CD4-positive, alpha-beta memory T cell (primary cell): ENCODE data around the gene BCL7B. TPM values are rescaled to one million over a fixed set of nuclear protein-coding genes. Genes with fewer than 3 reads are reported as not detected.
"Not testable (repeated sequence)": the region's sequence is repeated elsewhere in the genome, so short reads cannot be mapped to it uniquely, and the experiment has no call there.

Experiments
- CTCF ChIA-PET: fragments of 350-600 bp; sonication (Branson Sonifier 250); formaldehyde crosslinking; loops from one replicate; lab custom pipeline; 2021; ENCODE audit warnings: inconsistent platforms; ENCODE audit not compliant: partially characterized antibody; lab: Charles Lee
- POLR2A ChIA-PET: fragments of 350-600 bp; sonication (Branson Sonifier 250); formaldehyde crosslinking; loops from one replicate; lab custom pipeline; 2021; ENCODE audit not compliant: partially characterized antibody; lab: Charles Lee
- DNase-seq, 5 donors: peaks; one replicate each; pipeline versions ENCODE4 v3.0.0 to v3.0.0-alpha.2; 2020 to 2022; ENCODE audit warnings: mixed read lengths in 1 of 5
- H3K27ac ChIP-seq: one replicate; pipeline ENCODE4 v1.7.0; 2013; ENCODE audit warnings: low read depth, low read length
- H3K27me3 ChIP-seq: 2 replicates; pipeline ENCODE4 v1.7.0; 2013; ENCODE audit warnings: mild to moderate bottlenecking, low read length, moderate library complexity; ENCODE audit not compliant: insufficient read depth
- H3K36me3 ChIP-seq: 2 replicates; pipeline ENCODE4 v1.7.0; 2013; ENCODE audit warnings: mild to moderate bottlenecking, low read length, moderate library complexity; ENCODE audit not compliant: insufficient read depth
- H3K4me1 ChIP-seq: 2 replicates; pipeline ENCODE4 v1.7.0; 2013; ENCODE audit warnings: mild to moderate bottlenecking, low read length, moderate library complexity; ENCODE audit not compliant: insufficient read depth
- H3K4me3 ChIP-seq, 2 donors: one replicate each; pipeline ENCODE4 v1.7.0; 2013; ENCODE audit warnings: low read length in 2 of 2, mild to moderate bottlenecking in 1 of 2
- H3K9me3 ChIP-seq, 2 donors: one replicate each; pipeline ENCODE4 v1.7.0; 2013; ENCODE audit warnings: low read length in 2 of 2, control low read depth in 1 of 2; ENCODE audit not compliant: control insufficient read depth in 1 of 2
- H3K27ac Mint-ChIP-seq, 7 donors: one replicate each; pipeline ENCODE4 v1.8.0; 2020 to 2021; ENCODE audit warnings: mixed read lengths in 7 of 7, mild to moderate bottlenecking in 6 of 7, inconsistent platforms in 3 of 7, moderate library complexity in 3 of 7
- H3K27me3 Mint-ChIP-seq, 2 donors: one replicate each; pipeline ENCODE4 v1.8.0; 2020 to 2021; ENCODE audit warnings: mixed read lengths in 2 of 2
- H3K36me3 Mint-ChIP-seq, 2 donors: one replicate each; pipeline ENCODE4 v1.8.0; 2020 to 2021; ENCODE audit warnings: mixed read lengths in 2 of 2, inconsistent platforms in 1 of 2, mild to moderate bottlenecking in 1 of 2
- H3K4me1 Mint-ChIP-seq, 4 donors: one replicate each; pipeline ENCODE4 v1.8.0; 2020 to 2021; ENCODE audit warnings: mixed read lengths in 4 of 4, mild to moderate bottlenecking in 1 of 4
- H3K4me3 Mint-ChIP-seq, 8 donors: one replicate each; pipeline ENCODE4 v1.8.0; 2020 to 2021; ENCODE audit warnings: mixed read lengths in 8 of 8, mild to moderate bottlenecking in 7 of 8, moderate library complexity in 6 of 8, inconsistent platforms in 3 of 8
- H3K9me3 Mint-ChIP-seq, 8 donors: one replicate each; pipeline ENCODE4 v1.8.0; 2020 to 2021; ENCODE audit warnings: mixed read lengths in 8 of 8, mild to moderate bottlenecking in 5 of 8, inconsistent platforms in 3 of 8, moderate library complexity in 1 of 8
- intact Hi-C: fragments of 100-400 bp; cut with micrococcal nuclease; formaldehyde crosslinking; loops from one replicate; pipeline ENCODE4 v1.15.1; 2023
- polyA plus RNA-seq, 2 donors: library from polyadenylated mRNA; unstranded; fragments of 300-500 nt; fragmentation: Illumina TruSeq; gene quantifications; one replicate each; pipeline ENCODE4 v1.2.3, GENCODE V29; 2021
- total RNA-seq, 2 experiments: library from RNA; stranded (reverse); gene quantifications; one replicate each; pipeline ENCODE4 v1.2.3, GENCODE V29; 2021

Gene BCL7B
- total and polyA plus RNA-seq, 4 experiments from 2014 or later: 57.0 to 112 (median 71.1) TPM

GRCh38 chr7:73526158-73526494 lies 31.4 kb downstream of the BCL7B start:
- H3K27ac ChIP-seq, H3K9me3 ChIP-seq, DNase-seq, H3K27me3 Mint-ChIP-seq, H3K36me3 Mint-ChIP-seq, H3K36me3 ChIP-seq, H3K27me3 ChIP-seq, H3K9me3 Mint-ChIP-seq, H3K4me3 ChIP-seq, intact Hi-C loops: not testable (repeated sequence)
- Mint-ChIP-seq H3K27ac (peak overlapping the region in 1 of 7 donors; percentile 84), H3K4me3 (peak overlapping the region in 3 of 8 donors; percentile 75 to 82 (median 81)), H3K4me1 (peaks cover 27 to 49% (median 34%) of the 10 kb centered on the region in 4 donors)
- peaks cover 41% of the 10 kb centered on the region for H3K4me1 ChIP-seq
- POLR2A ChIA-PET: interaction anchor here (1.0 to 2.6 kb wide), 5 partner anchors 27 to 52 kb away, joined by 3 to 17 read pairs (median 4); partner anchors contain the start of genes BCL7B and TBL2
- CTCF ChIA-PET: interaction anchor here (1.1 kb wide), 1 partner anchor 199 kb away, joined by 4 read pairs; no protein-coding TSS in a partner anchor

DNA sequence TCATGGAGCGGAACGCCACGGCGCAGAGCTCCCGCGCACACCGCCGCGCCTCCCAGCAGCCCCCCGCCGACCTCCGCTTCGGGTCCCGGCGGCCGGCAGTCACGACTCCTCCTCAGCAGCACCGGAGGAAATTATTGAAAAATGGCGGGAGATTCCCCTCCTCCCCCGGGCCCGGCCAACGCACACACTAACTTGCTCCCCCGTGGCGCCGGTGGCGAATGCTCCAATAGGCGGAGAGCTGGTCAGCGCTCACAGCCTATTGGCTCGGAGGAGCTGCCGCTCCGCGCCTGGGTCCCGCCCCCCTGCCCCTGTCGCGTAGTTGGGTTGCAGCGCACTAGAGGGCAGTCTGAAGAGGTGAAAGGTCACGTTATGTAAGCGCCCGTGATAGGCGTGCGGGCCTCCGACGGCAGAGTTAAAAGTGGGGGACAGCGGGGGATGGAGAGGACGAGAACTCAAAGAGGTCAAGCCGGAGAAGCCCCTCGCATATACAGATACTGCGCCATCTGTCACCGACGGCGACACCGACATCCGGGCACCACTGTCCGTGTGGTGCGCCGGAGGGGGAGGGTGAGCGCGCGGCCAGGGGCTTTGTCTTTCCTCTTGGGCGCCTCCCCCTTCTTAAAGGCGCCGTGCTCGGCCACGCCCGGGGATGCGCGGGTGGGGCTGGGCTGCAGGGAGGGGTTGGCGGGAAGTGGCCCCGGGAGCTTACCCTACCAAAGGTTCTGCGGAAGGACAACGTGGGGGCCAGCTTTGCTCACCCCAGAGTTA lies 35.2 kb downstream of the BCL7B start, which contains the start of gene BAZ1B:
BAZ1B (minus strand) TSS at position 189 of the 768 bp plus-strand sequence. CDS start 360 bp downstream, outside the sequence.
- peaks cover 0 to 2% of the 10 kb centered on the region in 2 donors for H3K27me3 Mint-ChIP-seq
- peak; percentile 94 to 98 (median 95) for DNase-seq
- ChIA-PET POLR2A (interaction anchor here (0.6 to 6.7 kb wide), 21 partner anchors 9 to 1135 kb away, joined by 3 to 118 read pairs (median 4); partner anchors contain the start of genes ABHD11, BCL7B, GTF2I and TBL2), CTCF (interaction anchor here (1.0 to 2.0 kb wide), 6 partner anchors 9 to 198 kb away, joined by 3 to 11 read pairs (median 3); no protein-coding TSS in a partner anchor)
- peak within 1 kb of the TSS; percentile 95 to 99 (median 96) for H3K4me3 Mint-ChIP-seq
- intact Hi-C loops: loop anchor here (1.0 to 2.0 kb wide), 4 partner anchors 35 to 217 kb away; partner anchors contain the start of genes ABHD11, BCL7B, TBL2 and VPS37D
- H3K4me1 Mint-ChIP-seq: peaks cover 49 to 74% (median 57%) of the 10 kb centered on the region in 4 donors
- no peaks in the 10 kb centered on the region for H3K36me3 ChIP-seq
- H3K9me3 ChIP-seq: no peaks in the 10 kb centered on the region
- H3K4me3 ChIP-seq: peak within 1 kb of the TSS; percentile 57 to 75
- H3K4me1 ChIP-seq: peaks cover 69% of the 10 kb centered on the region
- H3K36me3 Mint-ChIP-seq: peaks cover 7 to 31% of the 10 kb centered on the region in 2 donors
- peak within 1 kb of the TSS; percentile 84 for H3K27ac ChIP-seq
- H3K9me3 Mint-ChIP-seq: peaks cover 0 to 2% (median 0%) of the 10 kb centered on the region in 8 donors
- no peaks in the 10 kb centered on the region for H3K27me3 ChIP-seq
- H3K27ac Mint-ChIP-seq: peak within 1 kb of the TSS; percentile 96 to 100 (median 99)

DNA sequence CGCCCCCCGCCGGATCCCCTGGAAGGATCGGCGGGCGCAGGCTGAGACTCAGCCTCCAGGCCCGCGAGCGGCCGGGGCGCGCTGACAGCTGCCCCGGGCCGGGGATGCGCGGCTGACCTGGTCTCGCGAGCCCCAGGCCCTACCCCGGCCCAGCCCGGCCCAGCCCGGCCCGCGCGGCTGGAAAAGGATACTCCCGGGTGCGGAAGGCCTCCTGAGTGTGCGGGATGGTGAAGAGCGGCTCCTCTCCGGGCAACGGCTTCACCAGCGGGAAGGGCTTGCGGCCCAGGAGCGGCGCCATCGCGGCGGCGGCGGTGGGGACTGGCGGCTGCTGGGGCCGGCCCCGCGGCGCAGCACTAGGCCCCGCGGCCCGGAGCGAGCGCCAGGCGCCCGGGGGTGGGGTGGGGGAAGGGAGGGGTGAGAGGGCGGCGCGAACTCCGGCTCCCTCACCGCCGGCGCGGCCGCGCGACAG lies 35.8 kb downstream of the BCL7B start:
- H3K4me1 ChIP-seq: peaks cover 68% of the 10 kb centered on the region
- Mint-ChIP-seq H3K36me3 (peaks cover 7 to 36% of the 10 kb centered on the region in 2 donors), H3K4me3 (peak overlapping the region; percentile 48 to 99 (median 96)), H3K27ac (peak overlapping the region in 1 of 7 donors; percentile 95), H3K27me3 (peaks cover 0 to 2% of the 10 kb centered on the region in 2 donors), H3K9me3 (peaks cover 0 to 2% (median 0%) of the 10 kb centered on the region in 8 donors), H3K4me1 (peaks cover 45 to 74% (median 56%) of the 10 kb centered on the region in 4 donors)
- peak overlapping the region; percentile 84 for H3K27ac ChIP-seq
- peak overlapping the region; percentile 13 to 75 for H3K4me3 ChIP-seq
- ChIA-PET CTCF (interaction anchor here (1.0 to 2.0 kb wide), 6 partner anchors 9 to 198 kb away, joined by 3 to 11 read pairs (median 3); no protein-coding TSS in a partner anchor), POLR2A (interaction anchor here (0.6 to 6.7 kb wide), 20 partner anchors 9 to 1135 kb away, joined by 3 to 118 read pairs (median 4); partner anchors contain the start of genes ABHD11, BCL7B, GTF2I and TBL2)
- H3K36me3 ChIP-seq: no peaks in the 10 kb centered on the region
- no peaks in the 10 kb centered on the region for H3K9me3 ChIP-seq
- no peak for DNase-seq
- intact Hi-C loops: loop anchor here (1.0 to 2.0 kb wide), 4 partner anchors 36 to 217 kb away; partner anchors contain the start of genes ABHD11, BCL7B, TBL2 and VPS37D
- H3K27me3 ChIP-seq: no peaks in the 10 kb centered on the region

- H3K4me3 Mint-ChIP-seq: peak overlapping the region; percentile 90 to 98 (median 95)
- H3K27me3 Mint-ChIP-seq: peaks cover 0 to 2% of the 10 kb centered on the region in 2 donors
- H3K27ac Mint-ChIP-seq: peak overlapping the region; percentile 91 to 97 (median 96)
- intact Hi-C loops: no loop called here
- peaks cover 45 to 72% (median 56%) of the 10 kb centered on the region in 4 donors for H3K4me1 Mint-ChIP-seq
- peaks cover 7 to 40% of the 10 kb centered on the region in 2 donors for H3K36me3 Mint-ChIP-seq
- ChIA-PET POLR2A (interaction anchor here (0.6 to 6.7 kb wide), 16 partner anchors 8 to 1136 kb away, joined by 3 to 118 read pairs (median 4); partner anchors contain the start of genes ABHD11, BCL7B, GTF2I and TBL2), CTCF (interaction anchor here (1.1 to 2.0 kb wide), 7 partner anchors 16 to 204 kb away, joined by 3 to 11 read pairs (median 3); no protein-coding TSS in a partner anchor)
- Histone ChIP-seq H3K4me3 (peak overlapping the region; percentile 13 to 75), H3K27ac (peak overlapping the region; percentile 84), H3K4me1 (peaks cover 63% of the 10 kb centered on the region), H3K27me3 (no peaks in the 10 kb centered on the region), H3K9me3 (no peaks in the 10 kb centered on the region), H3K36me3 (no peaks in the 10 kb centered on the region)
- peaks cover 0 to 2% (median 0%) of the 10 kb centered on the region in 8 donors for H3K9me3 Mint-ChIP-seq
- no peak for DNase-seq
Measured at GRCh38 chr7:73520673-73521635, 36.5 kb downstream of the BCL7B start.

- ChIA-PET POLR2A (interaction anchor here (1.1 to 6.7 kb wide), 7 partner anchors 10 to 219 kb away, joined by 3 to 118 read pairs (median 5); partner anchors contain the start of genes ABHD11, BCL7B and TBL2), CTCF (interaction anchor here (1.1 to 1.5 kb wide), 3 partner anchors 35 to 205 kb away, joined by 3 read pairs; no protein-coding TSS in a partner anchor)
- H3K27me3 ChIP-seq: no peaks in the 10 kb centered on the region
- peaks cover 59% of the 10 kb centered on the region for H3K4me1 ChIP-seq
- Mint-ChIP-seq H3K36me3 (peaks cover 9 to 43% of the 10 kb centered on the region in 2 donors), H3K9me3 (peaks cover 0 to 2% (median 0%) of the 10 kb centered on the region in 8 donors), H3K27ac (peak overlapping the region; percentile 91 to 97 (median 96)), H3K4me3 (peak overlapping the region; percentile 90 to 98 (median 95)), H3K27me3 (peaks cover 0 to 2% of the 10 kb centered on the region in 2 donors), H3K4me1 (peaks cover 41 to 67% (median 51%) of the 10 kb centered on the region in 4 donors)
- intact Hi-C loops: no loop called here
- DNase-seq: peak in 2 of 5 donors; percentile 31 to 56
- H3K36me3 ChIP-seq: peaks cover 3% of the 10 kb centered on the region
- no peaks in the 10 kb centered on the region for H3K9me3 ChIP-seq
- H3K4me3 ChIP-seq: peak overlapping the region in 1 of 2 donors; percentile 75
- peak overlapping the region; percentile 84 for H3K27ac ChIP-seq
Measured at GRCh38 chr7:73519867-73520672, 37.4 kb downstream of the BCL7B start.
